BJ (cell line): ENCODE results near the gene NLE1. TPM values are rescaled to one million over a fixed set of nuclear protein-coding genes. Genes with fewer than 3 reads are reported as not detected.

ENCODE experiments used
- CTCF ChIA-PET: fragments of 350-600 bp; formaldehyde crosslinking; extraction: SDS; loops from one replicate; lab custom pipeline; 2021; ENCODE audit warnings: antibody characterized with exemption, inconsistent platforms; lab: Yijun Ruan, JAX
- POLR2A ChIA-PET: fragments of 300-600 bp; sonication (Branson Sonifier 250); formaldehyde crosslinking; extraction: SDS; loops from one replicate; lab custom pipeline; 2021; ENCODE audit warnings: antibody characterized with exemption; lab: Charles Lee
- DNase-seq: peaks from one replicate; pipeline ENCODE4 v3.0.0-alpha.2; 2011; ENCODE audit warnings: low read depth
- H3K27me3 ChIP-seq: 2 replicates; pipeline ENCODE4 v1.6.0; 2011; ENCODE audit warnings: low read length; ENCODE audit not compliant: control insufficient read depth, insufficient read depth
- H3K36me3 ChIP-seq: 2 replicates; pipeline ENCODE4 v1.5.1; 2011; ENCODE audit warnings: low read length; ENCODE audit not compliant: control insufficient read depth, insufficient read depth
- H3K4me3 ChIP-seq: 2 replicates; pipeline ENCODE4 v1.5.1; 2011; ENCODE audit warnings: low read depth, mild to moderate bottlenecking, control low read depth, low read length
- polyA plus RNA-seq: library from polyadenylated mRNA; depleted of rRNA; stranded (reverse); fragments of >200 nt; gene quantifications from 2 replicates; pipeline ENCODE4 v1.2.3, GENCODE V29; 2011
- TF ChIP-seq, protein P1 (sequence below): IDR thresholded peaks from 2 replicates; pipeline ENCODE4 v1.5.1; 2011; ENCODE audit warnings: low read depth, mild to moderate bottlenecking, control low read depth, inconsistent platforms, low read length, moderate library complexity; ENCODE audit not compliant: insufficient read depth

The NLE1 gene
- polyA plus RNA-seq, 1 experiment, result 14.9 TPM

DNA sequence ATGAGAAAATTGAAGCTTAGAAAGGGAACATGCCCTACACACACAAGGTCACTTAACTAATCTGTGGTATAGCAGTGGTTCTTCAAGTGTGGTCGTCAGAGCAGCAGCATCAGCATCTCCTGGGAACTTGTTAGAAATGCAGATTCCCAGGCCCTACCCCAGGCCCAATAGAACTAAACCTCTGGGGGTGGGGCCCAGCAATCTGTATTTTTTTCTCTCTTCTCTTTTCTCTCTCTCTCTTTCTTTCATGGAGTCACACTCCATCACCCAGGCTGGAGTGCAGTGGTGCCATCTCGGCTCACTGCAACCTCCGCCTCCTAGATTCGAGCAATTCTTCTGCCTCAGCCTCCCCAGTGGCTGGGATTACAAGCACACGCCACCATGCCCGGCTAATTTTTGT, 3.9 kb downstream of the NLE1 start:
- TF ChIP-seq, protein P1, sequence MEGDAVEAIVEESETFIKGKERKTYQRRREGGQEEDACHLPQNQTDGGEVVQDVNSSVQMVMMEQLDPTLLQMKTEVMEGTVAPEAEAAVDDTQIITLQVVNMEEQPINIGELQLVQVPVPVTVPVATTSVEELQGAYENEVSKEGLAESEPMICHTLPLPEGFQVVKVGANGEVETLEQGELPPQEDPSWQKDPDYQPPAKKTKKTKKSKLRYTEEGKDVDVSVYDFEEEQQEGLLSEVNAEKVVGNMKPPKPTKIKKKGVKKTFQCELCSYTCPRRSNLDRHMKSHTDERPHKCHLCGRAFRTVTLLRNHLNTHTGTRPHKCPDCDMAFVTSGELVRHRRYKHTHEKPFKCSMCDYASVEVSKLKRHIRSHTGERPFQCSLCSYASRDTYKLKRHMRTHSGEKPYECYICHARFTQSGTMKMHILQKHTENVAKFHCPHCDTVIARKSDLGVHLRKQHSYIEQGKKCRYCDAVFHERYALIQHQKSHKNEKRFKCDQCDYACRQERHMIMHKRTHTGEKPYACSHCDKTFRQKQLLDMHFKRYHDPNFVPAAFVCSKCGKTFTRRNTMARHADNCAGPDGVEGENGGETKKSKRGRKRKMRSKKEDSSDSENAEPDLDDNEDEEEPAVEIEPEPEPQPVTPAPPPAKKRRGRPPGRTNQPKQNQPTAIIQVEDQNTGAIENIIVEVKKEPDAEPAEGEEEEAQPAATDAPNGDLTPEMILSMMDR, result no peak
- ChIA-PET CTCF (interaction anchor here (1.2 kb wide), 1 partner anchor 19 kb away, joined by 3 read pairs; no protein-coding TSS in a partner anchor), POLR2A (no interaction called here)
- DNase-seq, result no peak
- Histone ChIP-seq H3K36me3 (peaks cover 26% of the 10 kb centered on the region), H3K4me3 (no peak overlapping the region), H3K27me3 (no peaks in the 10 kb centered on the region)

- TF ChIP-seq, protein P1, result no peak
- H3K36me3 ChIP-seq, result peaks cover 33% of the 10 kb centered on the region
- no peak for DNase-seq
- no peaks in the 10 kb centered on the region for H3K27me3 ChIP-seq
- H3K4me3 ChIP-seq, result no peak overlapping the region
- ChIA-PET POLR2A (no interaction called here), CTCF (interaction anchor here (0.7 kb wide), 1 partner anchor 15 kb away, joined by 3 read pairs; the partner anchor contains the start of gene RAD51D)
Measured at GRCh38 chr17:35135322-35135721, 6.8 kb downstream of the NLE1 start.

GRCh38 chr17:35132816-35133550, 9.1 kb downstream of the NLE1 start:
- ChIA-PET POLR2A (no interaction called here), CTCF (interaction anchor here (1.2 kb wide), 1 partner anchor 13 kb away, joined by 4 read pairs; the partner anchor contains the start of gene RAD51D)
- Histone ChIP-seq H3K36me3 (peaks cover 31% of the 10 kb centered on the region), H3K4me3 (no peak overlapping the region), H3K27me3 (no peaks in the 10 kb centered on the region)
- DNase-seq, result no peak
- TF ChIP-seq, protein P1, result no peak

- Histone ChIP-seq H3K4me3 (no peak overlapping the region), H3K36me3 (peaks cover 28% of the 10 kb centered on the region), H3K27me3 (no peaks in the 10 kb centered on the region)
- TF ChIP-seq, protein P1, result no peak
- ChIA-PET POLR2A (no interaction called here), CTCF (interaction anchor here (2.1 to 2.3 kb wide), 2 partner anchors 10 to 13 kb away, joined by 6 to 8 read pairs; partner anchors contain the start of gene NLE1)
- no peak for DNase-seq
Measured at GRCh38 chr17:35132099-35132498, 10.0 kb downstream of the NLE1 start.

GRCh38 chr17:35130392-35130791, 11.7 kb downstream of the NLE1 start:
- no peak for DNase-seq
- POLR2A ChIA-PET, result no interaction called here
- H3K27me3 ChIP-seq, result no peaks in the 10 kb centered on the region
- CTCF ChIA-PET, result interaction anchor here (0.6 to 2.3 kb wide), 7 partner anchors 10 to 132 kb away, joined by 3 to 8 read pairs (median 4); partner anchors contain the start of genes NLE1 and RAD51D
- H3K4me3 ChIP-seq, result no peak overlapping the region
- TF ChIP-seq, protein P1, result no peak
- H3K36me3 ChIP-seq, result peaks cover 17% of the 10 kb centered on the region
